GM19035 (cell line): ENCODE measurements around the gene UVRAG.

ENCODE experiments used
- ATAC-seq: cut with Tn5 transposase; IDR thresholded peaks from one replicate; pipeline ENCODE4 v1.9.1; 2021; ENCODE audit not compliant: unreplicated experiment

UVRAG gene

DNA sequence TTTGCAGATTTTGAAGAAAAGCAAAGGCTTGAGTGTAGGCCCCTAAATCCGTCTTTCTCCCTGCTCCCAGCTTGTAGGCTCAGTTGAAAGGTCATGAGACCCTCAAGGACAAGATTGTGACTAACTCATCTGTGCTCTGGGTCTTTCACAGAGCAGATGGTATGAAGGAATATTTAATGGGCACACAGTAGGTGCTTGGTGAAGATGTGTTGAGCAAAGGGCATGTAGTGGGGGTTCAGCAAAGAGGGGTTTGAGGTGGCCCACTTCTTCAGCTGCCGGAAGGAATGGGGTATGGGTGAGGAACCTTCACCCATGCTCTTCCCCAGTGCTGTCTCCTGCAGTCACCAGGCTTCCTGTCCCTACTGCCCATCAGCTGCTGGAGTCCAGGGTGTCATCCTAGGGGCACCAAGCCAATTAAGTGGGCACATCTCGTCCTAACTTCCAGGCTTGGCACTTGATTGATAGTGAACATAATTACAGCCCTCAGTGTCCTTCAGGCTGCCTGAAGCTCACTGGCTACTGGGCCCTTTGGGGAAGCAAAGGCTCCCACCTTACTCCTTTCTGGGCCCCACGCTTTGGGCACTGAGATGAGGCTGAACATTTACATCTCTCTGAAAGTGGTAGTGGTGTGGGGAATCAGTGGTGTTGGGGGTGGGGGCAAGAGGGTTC is 31.5 kb upstream of the UVRAG start:
- ATAC-seq, result no peak

DNA sequence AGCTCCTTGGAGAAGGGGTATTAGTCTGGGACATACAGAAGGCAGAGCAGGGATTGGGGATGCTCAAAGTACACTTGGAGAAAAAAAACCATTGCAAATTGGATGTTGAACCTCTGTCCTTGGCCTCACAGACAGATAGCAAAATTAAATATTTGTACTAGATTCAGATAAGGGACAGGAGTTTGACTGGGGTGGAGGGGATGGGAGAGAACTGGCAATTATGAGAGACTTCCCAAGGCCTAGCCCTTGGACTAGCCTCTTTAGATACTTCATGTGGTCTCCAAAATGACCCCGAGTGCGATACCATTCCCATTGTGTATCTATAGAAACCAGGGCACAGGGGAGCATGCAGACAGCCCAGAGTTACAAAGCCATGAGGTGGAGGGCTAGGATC is 30.9 kb upstream of the UVRAG start:
- ATAC-seq, result no peak

DNA sequence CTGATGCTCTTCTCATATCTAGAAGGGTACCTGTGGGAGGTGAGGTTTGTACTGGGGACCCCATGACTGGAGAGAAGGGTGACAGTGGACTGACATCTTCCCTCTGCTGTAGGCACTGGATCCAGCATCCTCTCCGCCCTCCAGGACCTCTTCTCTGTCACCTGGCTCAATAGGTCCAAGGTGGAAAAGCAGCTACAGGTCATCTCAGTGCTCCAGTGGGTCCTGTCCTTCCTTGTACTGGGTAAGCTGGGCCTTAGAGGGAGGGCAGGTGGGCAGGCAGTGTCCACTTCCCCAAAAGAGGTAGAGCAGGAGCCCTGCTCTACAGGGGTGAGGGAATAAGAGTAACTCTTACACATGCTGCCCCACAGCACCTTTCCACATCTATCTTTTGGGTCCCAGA is 30.5 kb upstream of the UVRAG start:
- ATAC-seq, result no peak

DNA sequence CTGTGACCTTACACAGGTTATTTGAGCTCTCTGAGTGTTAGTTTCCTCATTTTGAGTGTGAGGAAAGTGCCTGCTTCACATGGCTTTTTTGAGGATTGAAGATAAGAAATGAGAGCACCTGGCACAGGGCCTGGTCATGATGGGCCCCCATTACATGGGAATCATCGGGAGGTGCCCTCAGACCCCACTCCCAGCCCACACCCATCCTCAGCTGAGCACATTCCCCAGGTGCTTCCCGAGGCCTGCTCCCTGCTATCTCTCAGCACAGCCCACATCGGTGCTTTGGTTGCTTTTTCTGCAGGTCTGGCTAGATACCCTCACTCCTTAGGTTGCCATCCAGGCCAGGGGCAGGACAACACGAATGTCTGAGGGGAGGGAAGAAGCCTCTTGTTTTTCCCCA is 29.8 kb upstream of the UVRAG start:
- ATAC-seq, result no peak

DNA sequence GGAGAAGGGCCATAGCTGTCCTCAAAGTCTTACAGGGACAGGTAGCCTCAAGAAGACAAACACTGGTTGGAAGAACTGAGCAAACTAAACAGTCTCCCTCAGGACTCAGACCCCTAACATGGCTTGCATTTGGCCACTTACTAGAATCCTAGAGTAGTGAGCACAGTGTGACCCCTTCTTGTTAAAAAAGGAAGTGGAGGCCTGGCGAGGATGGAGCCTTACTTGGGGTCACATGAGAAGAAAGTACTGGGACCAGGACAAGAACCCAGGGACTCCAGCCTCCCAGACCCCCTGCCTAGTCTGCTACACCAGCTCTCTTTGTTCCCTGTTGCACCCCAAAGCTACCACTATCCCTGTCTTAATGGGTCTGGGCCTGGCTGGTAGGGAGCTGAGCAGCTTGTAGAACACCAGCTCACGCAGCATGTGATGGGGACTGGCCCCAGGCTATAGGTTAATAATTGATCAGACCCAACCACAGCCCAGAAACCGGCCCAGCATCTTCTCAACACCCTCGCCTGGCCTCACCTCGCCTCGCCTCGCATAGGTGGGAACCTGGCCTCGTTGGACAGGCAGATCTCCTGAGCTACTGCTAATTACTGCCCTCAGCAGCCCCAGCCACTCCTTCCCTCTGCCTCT is 28.8 kb upstream of the UVRAG start:
- no peak for ATAC-seq

DNA sequence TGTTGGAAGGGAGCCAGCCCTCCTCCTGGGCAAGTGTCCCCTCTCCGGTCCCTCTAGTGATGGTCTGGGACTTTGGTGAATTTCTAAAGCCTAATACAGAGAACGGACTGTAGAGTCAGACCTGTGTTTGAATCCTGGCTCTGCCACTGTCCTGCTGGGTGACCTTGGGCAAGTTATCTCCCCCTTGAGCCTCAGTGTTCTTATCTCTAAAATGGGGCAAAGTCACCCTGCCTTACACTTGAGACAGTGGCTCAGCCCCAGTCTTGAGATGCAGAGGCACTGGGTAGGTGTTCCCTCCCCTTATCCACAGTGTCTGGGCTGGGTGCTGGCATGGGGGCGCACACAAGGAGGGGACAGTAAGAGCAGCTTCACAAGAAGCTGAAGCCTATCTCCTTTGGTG is 25.5 kb upstream of the UVRAG start:
- no peak for ATAC-seq

DNA sequence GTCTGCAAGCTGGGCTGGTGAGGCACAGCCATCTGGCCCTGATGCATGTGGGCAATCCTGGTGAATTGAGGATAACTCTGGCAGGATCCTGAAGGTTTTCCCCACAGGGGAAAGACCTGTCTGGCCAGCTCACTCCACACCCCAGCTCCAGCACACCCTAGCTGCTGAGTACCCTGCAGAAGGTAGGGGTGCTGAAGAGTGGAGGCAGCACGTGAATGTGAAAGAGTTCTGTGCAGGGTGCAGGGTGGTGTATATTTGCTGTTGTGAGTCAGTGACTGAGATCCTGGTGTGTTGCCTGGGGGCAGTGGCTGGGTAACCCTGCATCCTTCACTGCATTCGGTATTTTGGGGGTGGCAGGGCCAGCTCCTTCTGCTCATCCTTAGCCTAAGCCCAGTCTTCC is 24.0 kb upstream of the UVRAG start:
- no peak for ATAC-seq

DNA sequence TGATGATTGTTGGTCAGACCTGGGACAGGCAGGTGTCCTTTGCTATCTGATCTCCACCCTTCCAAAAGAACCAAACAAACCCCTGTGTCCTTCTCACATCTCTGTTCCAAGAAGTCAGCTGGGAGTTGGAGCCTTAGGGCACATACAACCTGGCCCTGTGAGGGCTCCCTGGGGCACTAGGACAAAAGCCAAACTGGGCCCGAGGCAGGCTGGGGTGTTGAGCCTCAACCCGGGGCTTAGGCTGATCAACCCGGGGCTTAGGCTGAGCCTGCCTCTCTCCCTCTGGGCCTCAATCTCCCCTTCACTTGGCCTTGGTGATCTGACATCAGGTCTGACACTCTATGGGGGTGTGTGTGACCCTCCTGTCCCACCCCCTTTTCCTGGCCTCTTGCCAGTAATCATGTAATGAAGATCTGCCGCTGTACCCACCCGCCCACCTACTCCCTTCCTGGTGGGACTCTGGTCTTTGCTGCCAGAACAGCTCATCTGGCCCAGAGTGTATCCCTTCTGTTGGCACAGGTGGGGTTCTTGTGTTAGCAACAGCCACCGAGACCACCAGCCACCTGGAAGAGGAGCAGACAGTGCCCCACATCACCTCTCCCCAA is 22.8 kb upstream of the UVRAG start:
- ATAC-seq, result no peak

DNA sequence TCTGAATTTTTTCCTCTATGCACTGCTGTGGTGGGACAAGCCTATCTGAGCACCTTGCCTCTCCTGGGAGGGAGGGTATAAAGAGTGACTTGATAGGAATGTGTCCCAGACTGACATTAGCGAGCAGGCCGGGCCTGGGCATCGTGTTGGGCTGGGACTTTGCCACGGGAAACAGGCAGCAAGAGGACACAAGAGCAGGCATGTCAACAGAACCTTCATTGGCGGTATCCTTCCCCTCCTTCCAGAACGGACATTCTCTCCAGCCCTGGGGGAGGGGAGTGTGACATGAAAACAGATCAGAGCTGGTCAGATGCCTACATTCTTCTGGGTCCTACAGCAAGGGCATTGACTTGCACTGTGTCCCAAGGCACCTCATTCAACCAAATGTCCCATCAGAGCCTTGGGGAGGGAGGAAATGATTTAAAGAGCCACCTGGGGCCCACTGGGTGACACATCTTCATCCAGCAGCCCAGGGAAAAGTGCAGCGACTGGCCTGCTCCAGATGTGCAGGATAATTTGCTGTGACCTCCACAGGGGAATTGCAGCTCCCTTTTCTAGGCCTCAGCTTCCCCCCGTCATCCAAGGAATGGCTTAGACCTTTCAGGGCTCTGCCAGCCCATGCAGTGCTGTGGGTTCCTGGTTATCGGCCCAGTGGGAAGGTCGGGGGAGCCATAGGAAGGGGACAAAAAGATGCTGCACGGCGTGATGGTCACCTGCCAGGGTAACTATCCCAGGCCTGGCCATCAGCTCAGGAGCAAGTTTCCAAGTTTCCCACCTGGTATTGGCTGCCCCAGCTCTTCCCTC is 21.8 kb upstream of the UVRAG start:
- no peak for ATAC-seq

DNA sequence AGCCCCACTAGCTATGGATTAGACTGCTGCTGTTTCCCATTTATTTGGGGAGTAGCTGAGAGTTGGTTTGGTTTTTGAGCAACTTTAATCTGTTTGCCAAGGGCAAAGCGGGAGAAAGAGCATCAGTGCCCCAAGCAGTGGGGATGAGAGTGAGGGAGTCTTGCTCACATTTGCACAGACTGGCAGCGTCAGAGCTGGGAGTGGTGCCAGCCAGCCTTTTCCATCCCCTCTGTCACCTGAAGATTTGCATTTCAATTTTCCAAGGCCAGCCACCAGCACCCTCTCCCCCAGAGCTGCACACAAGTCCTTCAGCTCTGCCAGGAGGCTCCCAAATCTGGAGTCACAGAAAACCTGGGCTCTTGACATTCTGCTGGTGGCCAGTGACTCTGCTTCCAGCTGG is 21.0 kb upstream of the UVRAG start:
- ATAC-seq, result no peak

DNA sequence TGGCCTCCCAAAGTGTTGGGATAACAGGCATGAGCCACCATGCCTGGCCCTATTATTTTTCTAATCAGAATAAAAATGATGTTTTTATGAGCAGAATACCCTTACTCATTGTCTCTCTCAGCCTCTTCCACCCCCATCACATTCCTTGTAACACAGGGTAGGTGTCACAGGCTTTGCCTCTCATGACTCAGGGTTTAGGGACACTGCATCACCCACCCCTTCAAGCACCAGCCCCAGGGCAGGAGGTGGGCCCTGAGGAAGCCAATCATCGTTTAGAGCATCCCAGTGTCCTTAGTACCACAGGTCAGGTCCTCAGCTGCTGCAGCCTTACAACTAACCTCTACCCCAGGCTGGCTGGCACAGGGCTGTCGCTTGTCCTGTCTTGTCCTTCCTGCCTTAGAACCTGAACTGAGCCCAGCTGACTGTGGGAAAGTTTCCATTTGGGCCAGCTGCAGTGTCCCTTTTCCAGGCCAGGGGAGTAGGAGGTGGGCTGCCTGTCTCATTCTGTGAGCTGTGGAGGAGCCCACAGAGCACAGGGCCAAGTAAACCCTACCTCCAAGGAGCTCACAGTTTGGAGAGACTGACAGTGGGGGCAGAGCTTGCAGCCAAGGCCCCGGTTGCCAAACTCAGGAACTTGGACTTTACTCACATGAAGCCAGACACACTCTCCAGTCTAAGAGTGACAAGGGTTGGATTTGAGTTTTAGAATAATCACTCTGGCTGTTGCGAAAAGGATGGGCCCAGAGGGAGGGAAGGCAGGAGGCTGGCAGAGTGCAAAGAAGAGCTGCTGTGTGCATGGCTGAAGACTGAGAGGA is 19.5 kb upstream of the UVRAG start:
- no peak for ATAC-seq

DNA sequence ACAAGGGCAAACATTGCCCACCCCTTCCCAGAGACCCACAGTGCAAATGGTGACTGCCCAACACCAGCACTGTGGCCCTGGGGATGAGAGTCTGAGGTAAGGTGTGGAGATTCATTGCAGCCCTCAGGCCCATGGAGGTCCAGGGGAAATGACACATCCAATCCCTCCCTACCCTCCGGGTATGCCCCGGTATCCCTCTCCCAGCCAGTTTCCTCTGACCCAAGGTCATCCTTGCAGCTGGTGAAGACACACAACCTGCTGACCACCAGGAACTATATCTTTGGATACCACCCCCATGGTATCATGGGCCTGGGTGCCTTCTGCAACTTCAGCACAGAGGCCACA is 18.9 kb upstream of the UVRAG start:
- ATAC-seq, result no peak

DNA sequence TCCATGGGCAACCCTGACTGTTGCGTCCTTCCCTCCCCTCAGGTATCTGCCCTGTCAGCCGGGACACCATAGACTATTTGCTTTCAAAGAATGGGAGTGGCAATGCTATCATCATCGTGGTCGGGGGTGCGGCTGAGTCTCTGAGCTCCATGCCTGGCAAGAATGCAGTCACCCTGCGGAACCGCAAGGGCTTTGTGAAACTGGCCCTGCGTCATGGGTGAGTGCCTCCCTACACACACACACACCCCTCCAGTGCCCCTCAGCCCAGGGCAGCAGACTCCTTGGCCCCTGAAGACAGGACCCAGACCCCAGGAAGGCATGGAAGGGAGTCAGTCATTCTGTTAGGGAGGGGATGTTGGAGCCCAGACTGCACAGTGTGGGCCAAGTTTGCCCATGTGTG is 17.9 kb upstream of the UVRAG start:
- ATAC-seq, result no peak

DNA sequence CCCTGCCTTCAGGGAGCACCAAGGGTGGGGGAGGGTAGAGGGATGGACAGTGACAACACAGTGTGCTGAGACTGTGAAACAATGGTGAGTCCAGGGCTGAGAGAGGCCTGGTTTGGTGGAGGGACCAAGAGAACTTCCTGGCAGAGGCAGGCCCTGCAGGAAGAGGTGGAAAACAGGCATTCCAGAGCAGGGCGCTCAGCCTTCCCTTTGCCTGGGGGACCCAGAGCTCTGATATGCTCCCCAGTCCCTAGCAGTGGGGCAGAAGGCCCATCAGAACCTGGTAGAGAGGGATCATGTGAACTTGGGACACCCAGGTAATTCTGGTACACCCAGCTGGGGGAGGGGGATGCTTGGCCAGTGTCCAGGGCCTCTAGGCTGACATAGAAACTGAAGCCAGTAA is 17.2 kb upstream of the UVRAG start:
- no peak for ATAC-seq

DNA sequence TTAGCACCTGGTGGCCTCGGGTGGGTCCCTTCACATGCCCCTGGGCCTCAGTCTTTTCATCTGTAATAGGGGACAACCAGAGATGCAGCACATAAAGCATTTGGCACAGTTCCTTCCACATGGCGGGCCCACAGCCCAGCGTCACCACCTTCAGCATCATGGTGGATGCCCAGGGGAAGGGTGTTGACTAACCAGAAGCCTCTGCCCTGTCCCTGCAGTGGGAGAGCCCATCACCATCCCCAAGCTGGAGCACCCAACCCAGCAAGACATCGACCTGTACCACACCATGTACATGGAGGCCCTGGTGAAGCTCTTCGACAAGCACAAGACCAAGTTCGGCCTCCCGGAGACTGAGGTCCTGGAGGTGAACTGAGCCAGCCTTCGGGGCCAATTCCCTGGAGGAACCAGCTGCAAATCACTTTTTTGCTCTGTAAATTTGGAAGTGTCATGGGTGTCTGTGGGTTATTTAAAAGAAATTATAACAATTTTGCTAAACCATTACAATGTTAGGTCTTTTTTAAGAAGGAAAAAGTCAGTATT is 14.8 kb upstream of the UVRAG start:
- no peak for ATAC-seq

DNA sequence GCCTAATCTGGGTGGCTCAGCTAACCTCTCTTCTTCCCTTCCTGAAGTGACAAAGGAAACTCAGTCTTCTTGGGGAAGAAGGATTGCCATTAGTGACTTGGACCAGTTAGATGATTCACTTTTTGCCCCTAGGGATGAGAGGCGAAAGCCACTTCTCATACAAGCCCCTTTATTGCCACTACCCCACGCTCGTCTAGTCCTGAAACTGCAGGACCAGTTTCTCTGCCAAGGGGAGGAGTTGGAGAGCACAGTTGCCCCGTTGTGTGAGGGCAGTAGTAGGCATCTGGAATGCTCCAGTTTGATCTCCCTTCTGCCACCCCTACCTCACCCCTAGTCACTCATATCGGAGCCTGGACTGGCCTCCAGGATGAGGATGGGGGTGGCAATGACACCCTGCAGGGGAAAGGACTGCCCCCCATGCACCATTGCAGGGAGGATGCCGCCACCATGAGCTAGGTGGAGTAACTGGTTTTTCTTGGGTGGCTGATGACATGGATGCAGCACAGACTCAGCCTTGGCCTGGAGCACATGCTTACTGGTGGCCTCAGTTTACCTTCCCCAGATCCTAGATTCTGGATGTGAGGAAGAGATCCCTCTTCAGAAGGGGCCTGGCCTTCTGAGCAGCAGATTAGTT is 14.2 kb upstream of the UVRAG start:
- ATAC-seq, result no peak

DNA sequence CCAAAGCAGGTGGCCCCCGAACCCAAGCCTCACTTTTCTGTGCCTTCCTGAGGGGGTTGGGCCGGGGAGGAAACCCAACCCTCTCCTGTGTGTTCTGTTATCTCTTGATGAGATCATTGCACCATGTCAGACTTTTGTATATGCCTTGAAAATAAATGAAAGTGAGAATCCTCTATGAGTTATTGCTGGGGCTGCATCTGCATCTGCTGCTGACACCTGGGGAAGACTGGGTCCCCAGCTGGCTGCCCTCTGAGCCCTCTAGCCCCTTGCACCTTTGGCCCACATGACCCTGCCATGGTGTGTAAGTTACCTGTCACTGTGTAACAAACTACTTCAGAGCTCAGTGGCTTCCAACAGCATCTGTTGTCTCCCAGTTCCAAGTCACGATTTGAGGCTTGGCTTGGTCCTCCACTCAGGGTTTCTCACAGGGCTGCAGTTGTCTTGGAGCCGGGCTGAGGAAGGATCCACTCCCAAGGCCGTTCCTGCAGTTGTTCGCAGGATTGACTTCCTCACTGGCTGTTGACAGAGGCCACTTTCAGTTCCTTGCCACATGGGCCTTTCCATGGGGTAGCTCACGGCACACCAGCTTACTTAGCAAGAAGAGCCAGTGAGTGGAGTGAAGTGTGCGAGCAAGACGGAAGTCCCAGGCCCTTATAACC is 13.5 kb upstream of the UVRAG start:
- ATAC-seq, result no peak

DNA sequence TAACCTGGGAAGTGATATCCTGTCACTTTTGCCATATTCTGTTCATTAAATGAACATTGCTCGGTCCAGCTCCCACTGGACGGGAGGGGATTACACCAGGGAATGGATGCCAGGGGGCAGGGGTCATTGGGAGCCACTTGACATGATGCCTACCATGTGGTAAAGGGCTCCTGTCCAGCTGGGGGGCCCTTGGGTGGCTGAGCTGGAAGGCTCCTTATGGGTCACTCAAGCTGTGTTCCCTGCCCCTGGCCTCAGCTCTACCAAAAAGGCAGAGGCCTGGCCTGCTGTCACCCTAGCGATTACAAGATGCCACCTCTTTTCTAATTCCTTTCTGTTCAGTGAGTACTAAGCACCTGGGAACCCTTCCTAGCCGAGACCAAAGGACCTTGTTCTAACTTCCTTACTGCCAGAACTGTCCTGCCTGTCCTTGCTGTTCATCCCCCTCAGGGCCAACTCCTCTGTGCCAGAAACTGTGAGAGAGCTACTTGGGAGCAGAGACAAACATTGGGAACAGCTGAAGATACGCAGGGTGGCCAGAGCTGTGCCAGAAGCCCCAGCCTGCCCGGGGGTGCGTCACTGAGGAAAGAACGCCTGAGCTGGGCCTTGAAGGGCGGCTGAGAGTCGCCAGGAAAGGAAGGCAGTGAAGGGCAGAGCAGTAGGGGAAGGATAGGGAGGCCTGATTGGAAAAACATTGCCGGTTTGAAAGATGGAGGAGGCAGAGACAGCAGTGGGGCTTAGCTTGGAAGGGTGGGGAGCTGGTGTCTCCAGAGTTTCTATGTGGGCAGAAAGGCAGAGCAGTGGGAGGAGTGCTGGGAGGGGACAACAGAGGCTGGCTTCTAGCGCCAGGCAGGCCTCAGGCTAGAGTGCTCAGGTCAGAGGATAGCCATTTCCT is 12.7 kb upstream of the UVRAG start:
- no peak for ATAC-seq
